ENCODE data around the gene BRD8. TPM values are rescaled to one million over a fixed set of nuclear protein-coding genes. Genes with fewer than 3 reads are reported as not detected.

BRD8 gene
- total RNA-seq, 2 experiments from 2014 or later, result 74.6 to 77.1 TPM

GRCh38 chr5:138188626-138189025 is 10.2 kb upstream of the BRD8 start:
- DNase-seq, result no peak
- no peaks in the 10 kb centered on the region for H3K4me1 Mint-ChIP-seq
- ChIA-PET POLR2A (no interaction called here), CTCF (interaction anchor here (0.6 to 3.8 kb wide), 8 partner anchors 9 to 1010 kb away, joined by 3 to 15 read pairs (median 3); partner anchors contain the start of gene SIL1)
- no peak overlapping the region for H3K4me3 Mint-ChIP-seq
- H3K27me3 Mint-ChIP-seq, result no peaks in the 10 kb centered on the region
- no peaks in the 10 kb centered on the region for H3K9me3 Mint-ChIP-seq
- H3K36me3 Mint-ChIP-seq (ENCODE audit: low read depth), result peaks cover 53% of the 10 kb centered on the region
- H3K27ac Mint-ChIP-seq, result peak overlapping the region; percentile 21

DNA sequence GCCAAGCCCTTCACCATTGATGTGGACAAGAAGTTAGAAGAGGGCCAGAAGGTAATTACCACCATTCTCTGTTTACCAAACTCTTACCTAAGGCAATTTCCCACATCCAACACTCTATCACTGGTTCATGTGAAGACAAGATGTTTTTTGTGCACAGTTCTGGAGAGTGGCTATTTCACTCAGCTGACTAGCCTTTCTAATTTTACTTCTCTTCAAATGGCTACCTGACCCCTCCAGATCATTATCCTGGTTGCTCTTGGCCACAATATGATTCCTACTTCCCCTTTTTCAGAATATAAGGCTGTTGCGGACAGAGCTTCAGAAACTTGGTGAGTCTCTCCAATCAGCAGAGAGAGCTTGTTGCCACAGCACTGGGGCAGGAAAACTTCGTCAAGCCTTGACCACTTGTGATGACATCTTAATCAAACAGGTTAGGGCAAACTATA is 7.6 kb upstream of the BRD8 start:
- peaks cover 65% of the 10 kb centered on the region for H3K36me3 Mint-ChIP-seq (ENCODE audit: low read depth)
- no peaks in the 10 kb centered on the region for H3K27me3 Mint-ChIP-seq
- ChIA-PET CTCF (interaction anchor here (1.0 to 3.8 kb wide), 5 partner anchors 8 to 166 kb away, joined by 3 to 15 read pairs (median 8); partner anchors contain the start of gene KDM3B), POLR2A (no interaction called here)
- no peaks in the 10 kb centered on the region for H3K9me3 Mint-ChIP-seq
- no peak overlapping the region for H3K4me3 Mint-ChIP-seq
- H3K27ac Mint-ChIP-seq, result peak overlapping the region; percentile 33
- no peak for DNase-seq
- H3K4me1 Mint-ChIP-seq, result peaks cover 4% of the 10 kb centered on the region

GRCh38 chr5:138182808-138183207 is 4.4 kb upstream of the BRD8 start:
- no peak for DNase-seq
- H3K4me1 Mint-ChIP-seq, result peaks cover 16% of the 10 kb centered on the region
- H3K27ac Mint-ChIP-seq, result no peak overlapping the region
- H3K9me3 Mint-ChIP-seq, result no peaks in the 10 kb centered on the region
- CTCF ChIA-PET, result interaction anchor here (1.3 to 1.7 kb wide), 2 partner anchors 10 to 234 kb away, joined by 3 to 8 read pairs; no protein-coding TSS in a partner anchor
- no peaks in the 10 kb centered on the region for H3K27me3 Mint-ChIP-seq
- H3K4me3 Mint-ChIP-seq, result no peak overlapping the region
- peaks cover 61% of the 10 kb centered on the region for H3K36me3 Mint-ChIP-seq (ENCODE audit: low read depth)
- POLR2A ChIA-PET, result no interaction called here

GRCh38 chr5:138180841-138181240 is 2.4 kb upstream of the BRD8 start:
- ChIA-PET CTCF (interaction anchor here (0.8 kb wide), 1 partner anchor 237 kb away, joined by 3 read pairs; no protein-coding TSS in a partner anchor), POLR2A (interaction anchor here (0.6 kb wide), 1 partner anchor 9 kb away, joined by 3 read pairs; no protein-coding TSS in a partner anchor)
- Mint-ChIP-seq H3K4me3 (no peak overlapping the region), H3K9me3 (no peaks in the 10 kb centered on the region), H3K4me1 (peaks cover 20% of the 10 kb centered on the region), H3K36me3 (ENCODE audit: low read depth) (peaks cover 49% of the 10 kb centered on the region), H3K27me3 (no peaks in the 10 kb centered on the region), H3K27ac (no peak overlapping the region)
- no peak for DNase-seq

DNA sequence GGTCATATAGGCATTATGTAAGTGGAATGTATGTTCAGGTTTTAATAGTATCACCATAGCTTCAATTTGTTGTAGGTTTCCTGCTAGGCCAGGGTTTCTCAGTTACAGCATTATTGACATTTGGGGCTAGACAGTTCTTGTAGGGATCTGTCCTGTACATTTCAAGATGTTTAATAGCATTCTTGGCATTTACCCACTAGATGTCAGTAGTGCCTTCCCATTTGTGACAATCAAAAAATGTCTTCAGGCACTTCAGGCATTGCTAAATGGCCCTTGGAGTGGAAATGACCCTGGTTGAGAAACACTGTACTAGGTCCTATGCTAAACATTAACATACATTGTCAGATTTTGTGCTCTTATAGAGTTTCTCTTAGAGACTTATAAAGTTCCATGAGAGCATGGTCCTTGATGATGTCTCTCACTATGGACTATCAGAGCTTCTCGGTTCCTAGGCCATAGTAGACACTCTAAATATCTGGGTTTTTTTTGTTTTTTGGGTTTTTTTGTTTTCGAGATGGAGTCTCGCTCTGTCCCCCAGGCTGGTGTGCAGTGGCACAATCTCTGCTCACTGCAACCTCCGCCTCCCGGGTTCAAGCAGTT is 1.9 kb upstream of the BRD8 start:
- CTCF ChIA-PET, result interaction anchor here (0.6 to 3.9 kb wide), 5 partner anchors 8 to 237 kb away, joined by 3 to 30 read pairs (median 3); partner anchors contain the start of gene KDM3B
- POLR2A ChIA-PET, result interaction anchor here (0.6 kb wide), 1 partner anchor 8 kb away, joined by 3 read pairs; no protein-coding TSS in a partner anchor
- H3K36me3 Mint-ChIP-seq (ENCODE audit: low read depth), result peaks cover 49% of the 10 kb centered on the region

GRCh38 chr5:138179277-138179857 is 937 bp upstream of the BRD8 start:
- Mint-ChIP-seq H3K4me1 (peaks cover 20% of the 10 kb centered on the region), H3K9me3 (no peaks in the 10 kb centered on the region), H3K27me3 (no peaks in the 10 kb centered on the region), H3K27ac (no peak overlapping the region), H3K4me3 (no peak overlapping the region), H3K36me3 (ENCODE audit: low read depth) (peaks cover 44% of the 10 kb centered on the region)
- ChIA-PET CTCF (interaction anchor here (0.6 to 3.9 kb wide), 6 partner anchors 9 to 1115 kb away, joined by 3 to 30 read pairs (median 3); partner anchors contain the start of gene KDM3B), POLR2A (no interaction called here)
- DNase-seq, result peak; percentile 8

More for the DNA sequence above, 1.9 kb upstream of the BRD8 start:
- peak; percentile 25 for DNase-seq
- Mint-ChIP-seq H3K27me3 (no peaks in the 10 kb centered on the region), H3K27ac (no peak overlapping the region), H3K4me1 (peaks cover 20% of the 10 kb centered on the region), H3K4me3 (no peak overlapping the region), H3K9me3 (no peaks in the 10 kb centered on the region)

GRCh38 chr5:138177941-138178515 is 402 bp downstream of the BRD8 start:
- Mint-ChIP-seq H3K9me3 (no peaks in the 10 kb centered on the region), H3K4me1 (peaks cover 24% of the 10 kb centered on the region), H3K27ac (no peak overlapping the region), H3K36me3 (ENCODE audit: low read depth) (peaks cover 37% of the 10 kb centered on the region), H3K27me3 (no peaks in the 10 kb centered on the region), H3K4me3 (no peak overlapping the region)
- peak; percentile 47 for DNase-seq
- ChIA-PET POLR2A (interaction anchor here (0.7 kb wide), 1 partner anchor 55 kb away, joined by 3 read pairs; no protein-coding TSS in a partner anchor), CTCF (interaction anchor here (0.9 to 3.9 kb wide), 4 partner anchors 8 to 175 kb away, joined by 3 to 30 read pairs (median 4); partner anchors contain the start of gene KDM3B)

GRCh38 chr5:138170299-138170698 is 8.1 kb downstream of the BRD8 start:
- ChIA-PET CTCF (interaction anchor here (0.6 to 0.9 kb wide), 3 partner anchors 21 to 128 kb away, joined by 3 to 4 read pairs (median 3); no protein-coding TSS in a partner anchor), POLR2A (no interaction called here)
- Mint-ChIP-seq H3K27ac (no peak overlapping the region), H3K4me3 (no peak overlapping the region), H3K27me3 (no peaks in the 10 kb centered on the region), H3K4me1 (peaks cover 4% of the 10 kb centered on the region), H3K36me3 (ENCODE audit: low read depth) (peaks cover 66% of the 10 kb centered on the region), H3K9me3 (no peaks in the 10 kb centered on the region)
- no peak for DNase-seq

GRCh38 chr5:138169124-138169523 is 9.3 kb downstream of the BRD8 start:
- Mint-ChIP-seq H3K4me3 (no peak overlapping the region), H3K4me1 (peaks cover 4% of the 10 kb centered on the region), H3K27me3 (no peaks in the 10 kb centered on the region), H3K27ac (no peak overlapping the region), H3K36me3 (ENCODE audit: low read depth) (peaks cover 73% of the 10 kb centered on the region), H3K9me3 (no peaks in the 10 kb centered on the region)
- no peak for DNase-seq
- POLR2A ChIA-PET, result no interaction called here
- CTCF ChIA-PET, result interaction anchor here (0.9 to 1.0 kb wide), 2 partner anchors 22 to 184 kb away, joined by 3 read pairs; no protein-coding TSS in a partner anchor

DNA sequence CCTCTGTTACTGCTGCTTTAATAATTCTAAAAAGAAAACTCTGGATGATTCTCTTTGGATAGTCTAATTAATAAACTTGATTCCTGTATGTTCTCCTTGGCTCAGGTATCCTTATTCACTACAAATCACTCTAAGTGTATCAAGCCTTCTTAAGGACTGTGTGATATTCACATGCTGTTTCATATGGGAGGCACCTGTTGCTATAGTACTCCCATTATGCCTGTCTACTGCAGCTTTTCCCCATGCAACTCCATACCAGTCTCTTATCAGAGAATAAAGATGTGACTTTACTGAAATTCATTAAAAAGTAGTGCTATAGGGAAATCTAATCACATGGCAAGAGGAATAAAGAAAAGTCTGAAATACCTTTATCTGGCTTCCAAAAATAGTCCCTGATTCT is 14.7 kb downstream of the BRD8 start:
- CTCF ChIA-PET, result interaction anchor here (1.0 kb wide), 1 partner anchor 16 kb away, joined by 4 read pairs; no protein-coding TSS in a partner anchor
- no peak overlapping the region for H3K4me3 Mint-ChIP-seq
- POLR2A ChIA-PET, result no interaction called here
- DNase-seq, result no peak
- no peaks in the 10 kb centered on the region for H3K27me3 Mint-ChIP-seq
- no peaks in the 10 kb centered on the region for H3K9me3 Mint-ChIP-seq
- H3K27ac Mint-ChIP-seq, result no peak overlapping the region
- H3K36me3 Mint-ChIP-seq (ENCODE audit: low read depth), result peaks cover 81% of the 10 kb centered on the region
- no peaks in the 10 kb centered on the region for H3K4me1 Mint-ChIP-seq

DNA sequence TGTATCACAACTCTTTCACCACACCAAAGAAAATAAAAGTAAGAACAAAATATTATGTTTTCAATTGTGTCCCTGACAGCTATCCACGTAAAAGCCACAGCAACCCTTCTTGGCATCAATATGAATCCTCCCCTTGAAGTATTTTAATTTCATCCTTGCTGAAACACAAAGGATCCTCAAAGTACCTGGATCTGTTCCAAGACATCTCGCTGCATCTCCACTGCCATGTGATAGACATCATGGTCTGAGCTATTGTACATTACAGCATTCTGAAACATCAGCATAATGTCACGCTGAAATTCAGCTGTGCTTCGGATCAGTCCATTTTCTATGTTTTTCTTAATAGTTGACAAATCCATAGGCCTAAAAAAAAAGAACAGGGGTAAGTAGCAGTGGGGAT is 17.7 kb downstream of the BRD8 start:
- POLR2A ChIA-PET, result no interaction called here
- DNase-seq, result no peak
- Mint-ChIP-seq H3K27me3 (no peaks in the 10 kb centered on the region), H3K9me3 (no peaks in the 10 kb centered on the region), H3K27ac (no peak overlapping the region), H3K4me1 (no peaks in the 10 kb centered on the region), H3K4me3 (no peak overlapping the region), H3K36me3 (ENCODE audit: low read depth) (peaks cover 74% of the 10 kb centered on the region)
- CTCF ChIA-PET, result no interaction called here

- Mint-ChIP-seq H3K4me1 (no peaks in the 10 kb centered on the region), H3K9me3 (no peaks in the 10 kb centered on the region), H3K27ac (no peak overlapping the region), H3K36me3 (ENCODE audit: low read depth) (peaks cover 67% of the 10 kb centered on the region), H3K27me3 (no peaks in the 10 kb centered on the region), H3K4me3 (no peak overlapping the region)
- ChIA-PET POLR2A (no interaction called here), CTCF (no interaction called here)
- DNase-seq, result no peak
These were observed 18.8 kb downstream of the BRD8 start for GRCh38 chr5:138159666-138160065.

- H3K9me3 Mint-ChIP-seq, result no peaks in the 10 kb centered on the region
- no peak for DNase-seq
- no peaks in the 10 kb centered on the region for H3K4me1 Mint-ChIP-seq
- H3K27ac Mint-ChIP-seq, result no peak overlapping the region
- no peak overlapping the region for H3K4me3 Mint-ChIP-seq
- ChIA-PET POLR2A (no interaction called here), CTCF (interaction anchor here (0.7 kb wide), 1 partner anchor 545 kb away, joined by 3 read pairs; no protein-coding TSS in a partner anchor)
- peaks cover 51% of the 10 kb centered on the region for H3K36me3 Mint-ChIP-seq (ENCODE audit: low read depth)
- no peaks in the 10 kb centered on the region for H3K27me3 Mint-ChIP-seq
These were observed 20.8 kb downstream of the BRD8 start for GRCh38 chr5:138157626-138158025.

Measured in activated CD4-positive, alpha-beta T cell treated with anti-CD3 and anti-CD28 coated beads, Interleukin-2, amount 10 ng/mL, durations not matched to agents 7 days and 5 days (primary cell).